COR-L47 (cell line): Measurements from ENCODE around the gene SMPD4.
"Not testable (repeated sequence)": the region's sequence is repeated elsewhere in the genome, so short reads cannot be mapped to it uniquely, and the experiment has no call there.

ENCODE experiments used
- DNase-seq: peaks from one replicate; lab custom pipeline; 2025; lab: John Stamatoyannopoulos, UW

SMPD4 gene

DNA sequence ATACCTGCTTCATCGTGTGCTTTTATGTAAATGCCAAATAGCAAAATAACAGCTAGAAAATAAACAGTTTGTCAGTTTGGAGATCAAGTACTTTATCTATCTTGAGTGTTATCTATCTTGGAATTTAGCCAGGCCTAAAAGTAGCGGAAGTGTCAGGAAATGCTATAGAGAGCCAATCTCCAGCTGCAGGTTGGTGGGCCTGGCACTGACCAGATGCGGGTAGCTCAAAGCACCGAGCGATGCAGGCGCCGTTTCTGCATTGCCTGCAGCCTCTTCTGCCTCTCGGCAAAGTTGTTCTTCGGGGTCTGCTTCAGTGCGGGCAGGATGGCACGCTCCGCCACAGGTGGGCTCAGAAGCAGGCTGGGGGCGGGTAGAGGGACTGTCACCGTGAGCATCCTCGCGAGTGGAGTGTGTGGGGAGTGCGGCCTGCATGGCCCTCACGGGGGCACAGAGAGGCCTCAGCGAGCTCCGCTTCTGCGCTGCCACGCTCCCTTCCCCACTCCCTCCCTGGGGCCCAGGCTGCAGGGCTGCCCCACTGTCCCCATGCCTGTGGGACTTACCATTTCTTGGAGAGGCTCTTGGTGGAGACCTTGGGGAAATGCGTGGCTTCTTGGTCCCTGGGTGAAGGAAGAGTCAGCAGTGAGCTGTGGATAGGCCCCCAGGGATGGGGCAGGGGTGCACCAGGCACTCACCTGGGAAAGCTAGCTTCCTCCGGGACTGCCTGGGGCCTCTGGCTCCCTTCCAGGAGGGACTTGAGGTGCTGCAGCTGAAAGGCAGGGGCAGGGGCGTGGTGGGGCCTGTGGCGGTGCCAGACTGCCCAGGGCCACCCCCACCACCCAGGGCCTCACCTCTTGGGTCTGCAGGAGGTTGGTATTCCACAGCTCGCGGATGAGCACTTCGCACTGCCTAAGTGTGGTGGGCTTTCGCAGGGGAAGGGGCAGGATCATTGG is 41.8 kb downstream of the SMPD4 start:
- not testable (repeated sequence) for DNase-seq

DNA sequence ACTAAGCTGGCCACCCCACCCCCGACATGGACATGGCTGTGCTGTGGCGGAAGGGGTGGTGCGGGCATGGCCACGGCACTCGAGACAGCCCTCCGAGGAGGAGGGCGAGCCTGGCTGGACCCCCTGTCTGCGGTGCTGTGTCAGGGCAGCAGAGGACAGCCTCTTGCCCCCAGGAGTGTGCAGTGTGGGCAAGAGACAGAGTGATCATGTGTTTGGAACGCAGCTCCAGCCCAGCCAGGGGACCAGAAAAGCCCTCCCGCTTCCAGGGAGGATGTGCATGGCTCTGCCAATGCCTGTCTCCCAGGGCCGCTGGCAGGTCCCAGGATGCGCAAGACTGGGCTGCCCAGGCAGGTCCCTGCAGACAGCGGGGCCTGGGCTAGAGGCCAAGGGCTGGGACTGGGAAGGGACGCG is 42.6 kb downstream of the SMPD4 start:
- not testable (repeated sequence) for DNase-seq

- DNase-seq = not testable (repeated sequence)
Measured at GRCh38 chr2:130138326-130138725, 43.1 kb downstream of the SMPD4 start.

DNA sequence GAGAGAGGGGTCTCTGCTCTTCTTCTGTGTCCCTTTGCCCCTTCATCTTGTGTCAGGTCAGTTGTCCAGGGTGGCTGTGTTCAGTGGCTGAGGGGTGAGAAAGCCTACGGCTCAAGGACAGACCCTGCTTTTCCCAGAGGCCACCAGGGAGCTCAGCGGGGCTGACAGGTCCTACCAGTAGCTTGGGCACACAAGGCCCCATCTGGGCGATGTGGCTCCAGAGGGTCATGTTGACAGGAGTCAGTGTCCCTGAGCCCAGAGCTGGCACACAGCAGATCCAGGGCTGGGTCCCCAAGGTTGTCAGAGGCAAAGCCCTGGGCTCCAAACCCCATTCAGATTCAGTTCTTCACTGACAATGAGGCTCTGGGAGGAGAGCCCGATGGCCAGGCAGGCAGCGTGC is 44.3 kb downstream of the SMPD4 start:
- DNase-seq = not testable (repeated sequence)

GRCh38 chr2:130136546-130136945 is 44.9 kb downstream of the SMPD4 start:
- not testable (repeated sequence) for DNase-seq

DNA sequence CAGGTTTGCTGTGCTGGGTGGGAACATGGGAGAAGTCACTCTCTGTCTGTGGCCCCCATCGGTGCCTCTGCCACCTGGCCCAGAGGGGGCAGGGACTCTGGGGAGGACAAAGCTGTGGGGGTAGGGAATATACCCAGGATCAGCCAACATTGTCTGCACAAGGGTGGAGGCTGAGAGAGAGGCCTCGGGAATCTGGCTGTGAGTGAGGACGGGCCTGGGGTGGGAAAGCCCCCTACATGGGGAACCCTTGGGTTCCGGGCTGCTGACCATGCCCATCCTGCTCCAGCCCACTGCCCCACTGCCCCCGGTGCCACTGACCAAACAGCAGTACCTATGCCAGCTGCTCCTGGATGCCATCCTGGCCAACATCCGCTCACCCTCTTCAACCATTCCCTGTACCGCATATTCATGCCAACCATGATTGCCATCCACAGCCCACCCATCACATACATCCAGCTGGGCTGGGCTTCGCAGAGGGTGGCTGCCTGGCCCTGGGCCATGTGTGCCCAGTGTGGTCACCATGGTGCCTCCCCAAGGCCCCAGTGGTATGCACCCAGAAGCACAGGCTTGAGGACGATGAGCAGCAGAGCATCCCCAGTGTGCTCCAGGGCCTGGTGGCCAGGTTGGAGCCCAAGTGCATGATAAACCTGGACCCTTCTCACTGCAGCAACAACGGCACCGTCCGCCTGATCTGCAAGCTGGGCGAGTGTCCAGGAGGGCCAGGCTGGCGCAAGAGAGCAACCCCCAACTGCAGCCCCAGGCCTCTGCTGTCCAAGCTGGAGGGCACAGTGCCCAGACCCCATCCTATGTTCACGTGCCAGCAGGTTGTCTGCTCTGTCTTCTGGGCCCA is 45.5 kb downstream of the SMPD4 start:
- DNase-seq = no peak

GRCh38 chr2:130129120-130129829 is 52.1 kb downstream of the SMPD4 start, which contains the start of gene POTEF:
POTEF (minus strand) TSS chr2:130129222; CDS start chr2:130120515, 8,707 bp downstream.
- DNase-seq = not testable (repeated sequence)

DNA sequence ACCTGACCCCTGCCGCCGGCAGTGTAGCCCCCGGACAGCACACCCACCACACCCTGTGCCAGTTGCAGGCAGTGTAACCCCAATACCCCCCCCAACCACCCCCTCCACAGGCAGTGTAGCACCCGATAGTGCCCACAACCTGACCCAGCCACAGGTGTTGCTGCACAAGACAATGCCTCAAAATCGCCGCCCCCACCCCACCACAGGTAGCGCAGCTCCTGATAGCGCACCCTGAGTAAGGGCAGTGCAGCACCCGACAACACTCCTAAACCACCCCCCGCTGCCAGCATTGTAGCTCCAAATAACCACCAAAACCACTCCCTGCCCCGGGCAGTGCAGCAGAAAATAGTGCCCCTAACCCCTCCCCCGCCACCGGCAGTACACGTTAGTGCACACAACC is 52.9 kb downstream of the SMPD4 start:
- DNase-seq = not testable (repeated sequence)

- DNase-seq = not testable (repeated sequence)
Measured at GRCh38 chr2:130127726-130128125, 53.7 kb downstream of the SMPD4 start.

DNA sequence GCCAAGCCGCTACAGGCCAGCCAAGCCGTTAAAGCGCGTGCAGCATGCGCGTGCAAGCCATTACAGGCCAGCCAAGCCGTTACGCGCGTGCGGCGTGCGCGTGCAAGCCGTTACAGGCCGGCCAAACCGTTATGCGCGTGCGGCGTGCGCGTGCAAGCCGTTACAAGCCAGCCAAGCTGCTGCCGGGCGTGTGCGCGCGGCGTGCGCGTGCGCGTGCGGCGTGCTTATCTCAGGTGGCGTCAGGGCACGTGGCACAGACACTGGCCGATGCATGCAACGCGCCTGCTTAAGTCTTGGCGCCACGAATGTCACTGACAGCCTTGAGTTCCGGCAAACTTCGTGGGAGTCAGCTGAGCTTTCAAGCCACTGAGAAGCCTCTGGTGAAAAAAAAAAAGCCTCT is 60.5 kb downstream of the SMPD4 start:
- DNase-seq = not testable (repeated sequence)

- not testable (repeated sequence) for DNase-seq
Measured at GRCh38 chr2:130102597-130103363, 78.6 kb downstream of the SMPD4 start.
